Astrocyte (in vitro differentiated cells and primary cell): ENCODE results near the gene SLIT3. TPM values are rescaled to one million over a fixed set of nuclear protein-coding genes. Genes with fewer than 3 reads are reported as not detected.

Experiments used
- DNase-seq: peaks from one replicate; pipeline ENCODE4 v3.0.0-alpha.2; 2010; ENCODE audit warnings: low read depth
- FAIRE-seq: peaks from 2 replicates; lab custom pipeline; 2011; peaks lifted over from hg19 to GRCh38; lab: Jason Lieb, UNC
- H2AFZ ChIP-seq: 2 replicates; pipeline ENCODE4 v1.6.0; 2012; ENCODE audit warnings: low read depth, low read length, inconsistent platforms
- H3K27ac ChIP-seq: 2 replicates; pipeline ENCODE4 v1.5.1; 2011; ENCODE audit warnings: low read depth, low read length, inconsistent platforms
- H3K27me3 ChIP-seq: 2 replicates; pipeline ENCODE4 v1.6.0; 2011; ENCODE audit warnings: low read length, inconsistent platforms; ENCODE audit not compliant: insufficient read depth
- H3K36me3 ChIP-seq: 2 replicates; pipeline ENCODE4 v1.5.1; 2011; ENCODE audit warnings: low read length, inconsistent platforms; ENCODE audit not compliant: insufficient read depth
- H3K4me1 ChIP-seq: 2 replicates; pipeline ENCODE4 v1.5.1; 2011; ENCODE audit warnings: low read length, inconsistent platforms; ENCODE audit not compliant: insufficient read depth
- H3K4me2 ChIP-seq: 2 replicates; pipeline ENCODE4 v1.6.0; 2012; ENCODE audit warnings: low read length, inconsistent platforms
- H3K4me3 ChIP-seq: 2 replicates; pipeline ENCODE4 v1.5.1; 2011; ENCODE audit warnings: low read depth, mild to moderate bottlenecking, low read length, inconsistent platforms; ENCODE audit not compliant: insufficient read depth
- H3K79me2 ChIP-seq: 2 replicates; pipeline ENCODE4 v1.6.0; 2012; ENCODE audit warnings: mild to moderate bottlenecking, low read length, inconsistent platforms; ENCODE audit not compliant: insufficient read depth
- H3K9ac ChIP-seq: 2 replicates; pipeline ENCODE4 v1.6.0; 2012; ENCODE audit warnings: mild to moderate bottlenecking, low read length, inconsistent platforms
- H3K9me3 ChIP-seq: 2 replicates; pipeline ENCODE4 v1.5.1; 2012; ENCODE audit warnings: low read depth, mild to moderate bottlenecking, low read length, inconsistent platforms; ENCODE audit not compliant: insufficient read depth
- H4K20me1 ChIP-seq: 2 replicates; pipeline ENCODE4 v1.6.0; 2012; ENCODE audit warnings: low read length, inconsistent platforms; ENCODE audit not compliant: insufficient read depth
- H3K27ac Mint-ChIP-seq: one replicate; pipeline ENCODE4 v1.8.0; 2021; ENCODE audit warnings: mild to moderate bottlenecking, mixed read lengths; ENCODE audit not compliant: unreplicated experiment
- H3K27me3 Mint-ChIP-seq: one replicate; pipeline ENCODE4 v1.8.0; 2021; ENCODE audit warnings: low read depth, mixed read lengths; ENCODE audit not compliant: unreplicated experiment
- H3K36me3 Mint-ChIP-seq: one replicate; pipeline ENCODE4 v1.8.0; 2021; ENCODE audit warnings: low read depth, mixed read lengths; ENCODE audit not compliant: unreplicated experiment
- H3K4me1 Mint-ChIP-seq: one replicate; pipeline ENCODE4 v1.8.0; 2021; ENCODE audit warnings: low read depth, mixed read lengths; ENCODE audit not compliant: unreplicated experiment
- H3K4me3 Mint-ChIP-seq: one replicate; pipeline ENCODE4 v1.8.0; 2021; ENCODE audit warnings: mild to moderate bottlenecking, moderate library complexity, mixed read lengths; ENCODE audit not compliant: unreplicated experiment
- H3K9me3 Mint-ChIP-seq: one replicate; pipeline ENCODE4 v1.8.0; 2021; ENCODE audit warnings: mild to moderate bottlenecking, mixed read lengths; ENCODE audit not compliant: unreplicated experiment
- CTCF ChIP-seq: IDR thresholded peaks from 2 replicates; pipeline ENCODE4 v1.5.1; 2011; ENCODE audit warnings: low read depth, mild to moderate bottlenecking, inconsistent platforms, low read length, moderate library complexity; ENCODE audit not compliant: insufficient read depth
- EZH2 ChIP-seq: IDR thresholded peaks from 2 replicates; pipeline ENCODE4 v1.6.1; 2012; ENCODE audit warnings: mild to moderate bottlenecking, low read length, inconsistent platforms; ENCODE audit not compliant: insufficient read depth
- total RNA-seq: library from RNA; stranded (reverse); gene quantifications from 2 replicates; pipeline ENCODE4 v1.2.1, GENCODE V29; 2021

Gene SLIT3
- total RNA-seq, 1 donor from 2014 or later, result 20.7 TPM

- Mint-ChIP-seq H3K9me3 (no peaks in the 10 kb centered on the region), H3K27ac (no peak overlapping the region)
- H3K4me2 ChIP-seq, result peak overlapping the region; percentile 14
These were observed 621.4 kb downstream of the SLIT3 start for GRCh38 chr5:168679515-168679920.

GRCh38 chr5:168676501-168676900, 624.4 kb downstream of the SLIT3 start:
- TF ChIP-seq EZH2, result no peak
- no peak for TF ChIP-seq CTCF
- no peak for FAIRE-seq
- peaks cover 5% of the 10 kb centered on the region for H3K4me1 Mint-ChIP-seq
- peaks cover 2% of the 10 kb centered on the region for H3K36me3 Mint-ChIP-seq
- H3K4me1 ChIP-seq, result peaks cover 3% of the 10 kb centered on the region
- no peak for DNase-seq
- H3K27me3 ChIP-seq, result no peaks in the 10 kb centered on the region
- no peaks in the 10 kb centered on the region for H3K79me2 ChIP-seq
- H4K20me1 ChIP-seq, result no peaks in the 10 kb centered on the region
- no peak overlapping the region for H3K4me3 ChIP-seq
- peaks cover 14% of the 10 kb centered on the region for H3K27me3 Mint-ChIP-seq
- H2AFZ ChIP-seq, result no peak overlapping the region
- H3K36me3 ChIP-seq, result no peaks in the 10 kb centered on the region
- no peaks in the 10 kb centered on the region for H3K9me3 ChIP-seq
- H3K27ac Mint-ChIP-seq, result no peak overlapping the region
- H3K9me3 Mint-ChIP-seq, result no peaks in the 10 kb centered on the region
- H3K4me3 Mint-ChIP-seq, result no peak overlapping the region
- no peak overlapping the region for H3K9ac ChIP-seq
- H3K4me2 ChIP-seq, result no peak overlapping the region
- H3K27ac ChIP-seq, result no peak overlapping the region

More at GRCh38 chr5:168679515-168679920, 621.4 kb downstream of the SLIT3 start:
- Histone ChIP-seq H3K4me3 (no peak overlapping the region), H3K9ac (no peak overlapping the region), H3K79me2 (no peaks in the 10 kb centered on the region), H2AFZ (peak overlapping the region; percentile 31), H3K27me3 (no peaks in the 10 kb centered on the region), H3K9me3 (no peaks in the 10 kb centered on the region), H4K20me1 (no peaks in the 10 kb centered on the region), H3K36me3 (no peaks in the 10 kb centered on the region), H3K4me1 (peaks cover 10% of the 10 kb centered on the region), H3K27ac (no peak overlapping the region)
- FAIRE-seq (peak; percentile 23), DNase-seq (peak; percentile 34)
- Mint-ChIP-seq H3K27me3 (peaks cover 11% of the 10 kb centered on the region), H3K4me1 (peaks cover 10% of the 10 kb centered on the region), H3K4me3 (no peak overlapping the region), H3K36me3 (no peaks in the 10 kb centered on the region)
- TF ChIP-seq EZH2, result no peak
- peak; percentile 90 for TF ChIP-seq CTCF

- no peak overlapping the region for H3K27ac ChIP-seq
- H3K36me3 ChIP-seq, result no peaks in the 10 kb centered on the region
- H3K27me3 ChIP-seq, result no peaks in the 10 kb centered on the region
- no peaks in the 10 kb centered on the region for H3K4me1 ChIP-seq
- peaks cover 2% of the 10 kb centered on the region for H3K36me3 Mint-ChIP-seq
- no peak overlapping the region for H3K4me3 Mint-ChIP-seq
- no peaks in the 10 kb centered on the region for H3K4me1 Mint-ChIP-seq
- no peak overlapping the region for H3K4me2 ChIP-seq
- no peak for FAIRE-seq
- no peaks in the 10 kb centered on the region for H3K9me3 Mint-ChIP-seq
- H3K79me2 ChIP-seq, result no peaks in the 10 kb centered on the region
- H3K27ac Mint-ChIP-seq, result no peak overlapping the region
- no peaks in the 10 kb centered on the region for H4K20me1 ChIP-seq
- TF ChIP-seq CTCF (no peak), EZH2 (no peak)
- DNase-seq, result no peak
- H3K9ac ChIP-seq, result no peak overlapping the region
- H3K4me3 ChIP-seq, result no peak overlapping the region
- H3K27me3 Mint-ChIP-seq, result peaks cover 14% of the 10 kb centered on the region
- H3K9me3 ChIP-seq, result no peaks in the 10 kb centered on the region
- no peak overlapping the region for H2AFZ ChIP-seq
These were observed 625.0 kb downstream of the SLIT3 start for GRCh38 chr5:168675883-168676408.
